Measurements from ENCODE around the gene CCDC47.

Gene CCDC47

DNA sequence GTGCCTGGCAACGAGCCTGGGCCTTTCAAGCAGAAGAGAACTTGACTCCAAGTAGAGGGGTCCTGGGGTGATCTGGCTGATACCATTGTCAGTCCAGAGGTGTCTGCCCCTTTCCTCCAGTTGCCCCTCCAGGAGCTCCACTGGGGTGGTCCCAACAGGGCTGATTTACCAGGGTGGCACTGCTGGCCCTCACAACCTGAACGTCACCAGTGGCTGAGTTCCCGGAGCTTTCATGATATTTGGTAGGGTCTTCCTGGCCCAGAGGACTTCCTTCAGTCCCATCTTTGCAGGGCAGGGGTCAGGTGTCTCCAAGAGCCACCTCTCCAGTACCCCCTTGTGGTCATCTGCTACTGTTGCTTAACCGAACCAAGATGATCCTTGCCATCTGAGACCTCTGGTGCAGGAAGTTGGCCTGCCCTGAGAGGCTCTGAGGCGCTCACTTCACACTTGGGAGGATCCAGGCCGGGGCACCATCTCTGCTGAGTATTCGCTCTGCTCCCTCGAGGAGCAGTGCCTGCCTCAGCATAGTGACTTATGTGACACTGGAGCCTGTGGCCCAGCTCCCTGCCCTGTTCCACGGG lies 76.9 kb downstream of the CCDC47 start:
- DNase-seq = no peak

DNA sequence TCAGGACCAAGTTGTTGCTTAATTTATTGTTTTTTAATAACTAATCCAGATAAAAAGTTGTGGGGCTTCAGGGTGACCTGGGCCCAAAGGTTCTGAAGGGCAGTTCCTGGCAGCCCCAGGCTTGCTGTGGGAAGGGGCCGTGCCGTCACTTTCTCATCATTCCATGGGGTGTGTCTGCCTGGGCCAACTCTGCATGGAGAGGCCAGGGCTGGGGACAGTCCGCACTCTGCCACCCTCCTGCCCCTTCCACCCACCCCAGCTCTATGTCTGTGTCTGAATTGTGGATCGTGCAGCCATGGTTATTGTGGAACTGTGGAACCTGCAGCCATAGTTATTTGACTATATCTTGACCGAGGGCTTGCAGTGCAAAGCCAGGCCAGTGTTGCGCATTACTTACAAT lies 77.5 kb downstream of the CCDC47 start:
- no peak for DNase-seq
